Esophagus muscularis mucosa (tissue), 4 donors: ENCODE results near the gene RSPO3. TPM values are rescaled to one million over a fixed set of nuclear protein-coding genes. Genes with fewer than 3 reads are reported as not detected.

Experiments
- DNase-seq: peaks from one replicate; pipeline ENCODE4 v3.0.0-alpha.2; 2017; ENCODE audit errors: extremely low spot score
- H3K27ac ChIP-seq, 4 donors: fragments of 200-600 bp; sonication (generic); replicated peaks in 1 of 4; 1 replicate in 3 of 4; 2 replicates in 1 of 4; pipeline ENCODE4 v1.5.1; 2016 to 2019; ENCODE audit warnings: mild to moderate bottlenecking in 1 of 4
- H3K27me3 ChIP-seq, 4 donors: fragments of 200-600 bp; sonication (generic); one replicate each; pipeline versions ENCODE4 v1.5.1 to v1.6.0; 2016 to 2019
- H3K36me3 ChIP-seq, 4 donors: fragments of 200-600 bp; sonication (generic); one replicate each; pipeline ENCODE4 v1.5.1; 2016 to 2019
- H3K4me1 ChIP-seq, 4 donors: fragments of 200-600 bp; sonication (generic); one replicate each; pipeline ENCODE4 v1.5.1; 2016 to 2019
- H3K4me3 ChIP-seq, 4 donors: fragments of 200-600 bp; sonication (generic); 1 replicate in 2 of 4; 2 replicates in 2 of 4; pipeline ENCODE4 v1.5.1; 2016 to 2019; ENCODE audit warnings: mild to moderate bottlenecking in 4 of 4, moderate library complexity in 1 of 4
- H3K9me3 ChIP-seq, 4 donors: fragments of 200-600 bp; sonication (generic); 1 replicate in 3 of 4; 2 replicates in 1 of 4; pipeline ENCODE4 v1.5.1; 2016 to 2019
- CTCF ChIP-seq, 3 experiments: fragments of 200-600 bp in 2 of 3; fragments of 450-650 bp in 1 of 3; sonication (generic) in 2 of 3; IDR thresholded peaks; one replicate each; pipeline ENCODE4 v1.5.1; 2017 to 2019; ENCODE audit warnings: antibody characterized with exemption in 3 of 3, mild to moderate bottlenecking in 2 of 3, moderate library complexity in 1 of 3
- EP300 ChIP-seq: sonication (generic); formaldehyde crosslinking; IDR thresholded peaks from one replicate; pipeline ENCODE4 v1.6.1; 2017; ENCODE audit warnings: antibody characterized with exemption
- POLR2A ChIP-seq: fragments of 450-650 bp; IDR thresholded peaks from one replicate; pipeline ENCODE4 v1.6.1; 2017; ENCODE audit warnings: antibody characterized with exemption, moderate library complexity, mild to moderate bottlenecking, low read depth
- POLR2AphosphoS5 ChIP-seq, 2 donors: sonication (generic); formaldehyde crosslinking; IDR thresholded peaks; one replicate each; pipeline ENCODE4 v1.6.1; 2017; ENCODE audit warnings: antibody characterized with exemption in 2 of 2
- WGBS: methylation state at CpG from one replicate; pipeline ENCODE4 v1.1.5; 2018; 5-methylcytosine and 5-hydroxymethylcytosine counted together
- intact Hi-C: fragments of 100-400 bp; cut with DNase I; formaldehyde crosslinking; loops from one replicate; pipeline ENCODE4 v1.15.1; 2023
- total RNA-seq, 4 donors: library from RNA; depleted of rRNA; stranded (reverse); fragments of >200 nt; gene quantifications; one replicate each; pipeline versions ENCODE4 v1.1.0 to v1.2.1, GENCODE V29; 2016

RSPO3 gene
- total RNA-seq, 4 donors from 2014 or later, result 32.0 to 123 (median 47.7) TPM

DNA sequence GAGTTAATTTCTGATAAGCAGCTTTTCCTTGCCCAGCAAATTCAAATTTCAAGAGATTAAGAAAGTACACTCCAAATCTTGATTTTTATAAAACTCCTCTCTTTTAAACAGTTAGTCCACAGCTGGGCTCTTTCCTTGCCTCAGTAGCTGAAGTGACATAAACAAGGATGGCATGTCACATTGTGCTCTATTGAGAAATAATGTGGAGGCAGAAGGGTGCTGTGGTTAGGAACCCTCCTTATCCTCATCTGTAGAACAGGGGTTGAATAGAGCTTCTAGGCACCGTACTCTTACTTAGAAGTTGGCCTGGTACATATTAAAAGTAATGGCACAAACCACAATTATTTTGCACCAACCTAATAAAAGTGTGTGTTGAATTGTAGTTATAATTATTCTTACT lies 70.3 kb downstream of the RSPO3 start:
- Histone ChIP-seq H3K27ac (no peak overlapping the region), H3K4me3 (no peak overlapping the region), H3K9me3 (no peaks in the 10 kb centered on the region), H3K36me3 (no peaks in the 10 kb centered on the region), H3K4me1 (peaks cover 4 to 29% (median 22%) of the 10 kb centered on the region in 4 donors), H3K27me3 (no peaks in the 10 kb centered on the region)
- WGBS, result 83% methylated on average over 1 of the region's 1 CpG
- DNase-seq, result no peak
- TF ChIP-seq POLR2A, result no peak
- TF ChIP-seq EP300, result no peak
- TF ChIP-seq CTCF (IDR thresholded peaks at IDR 0.05), result no peak
- TF ChIP-seq POLR2AphosphoS5 (IDR thresholded peaks at IDR 0.05), result no peak
- intact Hi-C loops, result no loop called here

DNA sequence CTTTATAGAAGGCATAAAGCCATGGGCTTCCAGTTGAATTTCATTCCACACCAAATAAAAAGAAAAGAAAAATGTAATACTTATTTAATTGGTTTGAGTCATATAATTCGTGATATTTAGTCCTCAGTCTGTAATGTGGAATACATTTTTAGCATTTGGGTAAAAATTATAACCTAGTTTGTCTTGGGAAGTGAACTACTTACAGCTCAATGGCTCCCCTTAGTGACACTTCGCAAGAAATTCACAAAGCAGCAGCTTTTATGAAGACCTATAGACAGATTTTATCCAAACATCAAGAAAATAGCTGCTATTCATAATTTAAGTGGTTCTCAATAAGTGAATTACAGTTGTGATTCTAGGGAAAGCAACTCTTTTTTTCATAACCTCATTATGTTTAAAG lies 72.1 kb downstream of the RSPO3 start:
- no peaks in the 10 kb centered on the region for H3K27me3 ChIP-seq
- no peaks in the 10 kb centered on the region for H3K36me3 ChIP-seq
- no peaks in the 10 kb centered on the region for H3K9me3 ChIP-seq
- TF ChIP-seq EP300 (no peak), CTCF (IDR thresholded peaks at IDR 0.05) (peak; percentile 15 to 48 (median 25)), POLR2A (no peak), POLR2AphosphoS5 (IDR thresholded peaks at IDR 0.05) (no peak)
- intact Hi-C loops, result no loop called here
- H3K4me3 ChIP-seq, result no peak overlapping the region
- DNase-seq, result no peak
- H3K27ac ChIP-seq, result no peak overlapping the region
- peaks cover 4 to 29% (median 22%) of the 10 kb centered on the region in 4 donors for H3K4me1 ChIP-seq
- WGBS, result 34% methylated on average over 2 of the region's 2 CpGs

DNA sequence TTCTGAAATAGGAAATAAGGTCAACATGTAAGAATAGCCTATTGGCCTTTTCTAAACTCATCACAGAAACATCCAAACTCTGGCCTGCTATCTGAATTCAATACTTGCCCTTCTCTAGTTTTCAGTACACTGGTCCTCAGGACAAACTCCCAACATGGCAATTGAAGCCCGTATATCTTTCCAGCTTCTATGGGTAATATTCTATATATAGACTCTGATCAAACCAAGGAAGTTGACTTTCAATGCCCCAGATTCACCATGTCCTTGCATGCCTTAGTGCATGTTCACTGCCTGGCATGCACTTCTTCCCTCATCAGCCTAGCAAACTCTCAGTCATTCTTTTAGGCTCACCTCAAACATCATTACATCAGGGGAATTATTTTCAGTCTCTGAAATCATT lies 73.2 kb downstream of the RSPO3 start:
- TF ChIP-seq POLR2A (no peak), CTCF (IDR thresholded peaks at IDR 0.05) (no peak), POLR2AphosphoS5 (IDR thresholded peaks at IDR 0.05) (no peak), EP300 (no peak)
- Histone ChIP-seq H3K36me3 (peaks cover 0 to 6% (median 3%) of the 10 kb centered on the region in 4 donors), H3K4me3 (no peak overlapping the region), H3K27ac (peak overlapping the region in 1 of 4 donors; percentile 12), H3K27me3 (no peaks in the 10 kb centered on the region), H3K9me3 (no peaks in the 10 kb centered on the region), H3K4me1 (peaks cover 4 to 29% (median 22%) of the 10 kb centered on the region in 4 donors)
- WGBS, result 52% methylated on average over 1 of the region's 1 CpG
- intact Hi-C loops, result no loop called here
- DNase-seq, result no peak

DNA sequence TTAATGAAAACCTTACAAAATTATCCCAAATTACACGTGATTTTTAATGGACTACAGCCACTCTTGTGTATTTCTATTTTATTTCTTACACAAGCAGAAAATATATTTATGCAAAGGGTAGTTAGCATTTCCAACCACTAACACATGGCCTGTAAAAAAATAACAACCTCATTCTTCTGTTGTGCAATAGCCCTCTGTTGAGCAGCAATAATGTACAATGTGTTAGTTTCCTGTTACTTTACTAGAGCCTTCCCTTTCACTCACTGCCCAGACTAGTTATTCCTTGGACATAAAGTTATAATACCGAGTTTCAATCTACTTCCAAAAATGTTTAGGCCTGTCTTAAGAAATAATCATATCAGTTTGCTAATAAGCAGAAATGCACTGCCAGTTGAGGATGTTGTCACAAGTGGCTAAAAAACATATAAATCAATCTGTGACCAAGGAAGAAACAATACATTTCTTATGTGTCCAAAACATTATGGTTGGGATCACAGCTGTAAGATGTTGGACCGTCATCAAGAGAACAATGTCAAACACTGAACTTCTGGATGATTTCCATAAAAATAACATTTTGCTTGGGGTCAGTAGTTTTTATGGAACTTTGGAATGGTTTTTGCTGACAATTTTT lies 74.6 kb downstream of the RSPO3 start:
- peak overlapping the region in 3 of 4 donors; percentile 5 to 15 (median 14) for H3K27ac ChIP-seq
- TF ChIP-seq POLR2AphosphoS5 (IDR thresholded peaks at IDR 0.05), result peak in 1 of 2 donors; percentile 18
- no peak for TF ChIP-seq CTCF (IDR thresholded peaks at IDR 0.05)
- DNase-seq, result no peak

GRCh38 chr6:127195833-127196232 lies 77.4 kb downstream of the RSPO3 start:
- Histone ChIP-seq H3K9me3 (no peaks in the 10 kb centered on the region), H3K4me1 (peaks cover 4 to 29% (median 19%) of the 10 kb centered on the region in 4 donors), H3K27ac (no peak overlapping the region), H3K4me3 (no peak overlapping the region), H3K27me3 (no peaks in the 10 kb centered on the region), H3K36me3 (peaks cover 0 to 14% (median 7%) of the 10 kb centered on the region in 4 donors)
- intact Hi-C loops, result no loop called here
- TF ChIP-seq POLR2AphosphoS5 (IDR thresholded peaks at IDR 0.05) (no peak), POLR2A (no peak)
- 58% methylated on average over 3 of the region's 3 CpGs for WGBS
- no peak for DNase-seq

More for the DNA sequence above, 74.6 kb downstream of the RSPO3 start:
- Histone ChIP-seq H3K4me1 (peaks cover 4 to 29% (median 22%) of the 10 kb centered on the region in 4 donors), H3K27me3 (no peaks in the 10 kb centered on the region), H3K9me3 (no peaks in the 10 kb centered on the region), H3K36me3 (peaks cover 0 to 14% (median 7%) of the 10 kb centered on the region in 4 donors), H3K4me3 (no peak overlapping the region)
- intact Hi-C loops, result no loop called here
- WGBS, result 42% methylated on average over 3 of the region's 3 CpGs
